IPS-18c (cell line): ENCODE measurements around the gene SMARCA2.
"Not testable (repeated sequence)": the region's sequence is repeated elsewhere in the genome, so short reads cannot be mapped to it uniquely, and the experiment has no call there.

Experiments
- H3K4me3 ChIP-seq: 2 replicates; pipeline ENCODE4 v1.7.0; 2013; ENCODE audit warnings: low read depth, mild to moderate bottlenecking, low read length, moderate library complexity; ENCODE audit not compliant: insufficient read depth
- H3K9me3 ChIP-seq: one replicate; pipeline ENCODE4 v1.6.1; 2013; ENCODE audit warnings: mild to moderate bottlenecking, low read length, moderate library complexity; ENCODE audit not compliant: control insufficient read depth, insufficient read depth

SMARCA2 gene

GRCh38 chr9:2145746-2146145 is 130.6 kb downstream of the SMARCA2 start:
- Histone ChIP-seq H3K9me3 (no peaks in the 10 kb centered on the region), H3K4me3 (no peak overlapping the region)

- not testable (repeated sequence) for H3K9me3 ChIP-seq, H3K4me3 ChIP-seq
These were observed 131.6 kb downstream of the SMARCA2 start for GRCh38 chr9:2146700-2147099.

GRCh38 chr9:2150338-2150737 is 135.2 kb downstream of the SMARCA2 start:
- H3K9me3 ChIP-seq = peaks cover 2% of the 10 kb centered on the region
- H3K4me3 ChIP-seq = no peak overlapping the region

- Histone ChIP-seq H3K9me3 (peaks cover 2% of the 10 kb centered on the region), H3K4me3 (no peak overlapping the region)
These were observed 136.0 kb downstream of the SMARCA2 start for GRCh38 chr9:2151171-2151570.

- H3K4me3 ChIP-seq = no peak overlapping the region
- H3K9me3 ChIP-seq = peaks cover 2% of the 10 kb centered on the region
These were observed 138.0 kb downstream of the SMARCA2 start for GRCh38 chr9:2152966-2153629.

- H3K9me3 ChIP-seq = peaks cover 2% of the 10 kb centered on the region
These were observed 138.6 kb downstream of the SMARCA2 start for GRCh38 chr9:2153630-2154217.

GRCh38 chr9:2154731-2155130 is 139.6 kb downstream of the SMARCA2 start:
- peaks cover 2% of the 10 kb centered on the region for H3K9me3 ChIP-seq
- no peak overlapping the region for H3K4me3 ChIP-seq

More at GRCh38 chr9:2153630-2154217, 138.6 kb downstream of the SMARCA2 start:
- H3K4me3 ChIP-seq = no peak overlapping the region

GRCh38 chr9:2155966-2156365 is 140.8 kb downstream of the SMARCA2 start:
- Histone ChIP-seq H3K4me3 (no peak overlapping the region), H3K9me3 (peaks cover 2% of the 10 kb centered on the region)

- H3K9me3 ChIP-seq = peaks cover 2% of the 10 kb centered on the region
- no peak overlapping the region for H3K4me3 ChIP-seq
These were observed 142.3 kb downstream of the SMARCA2 start for GRCh38 chr9:2157277-2158110.

- Histone ChIP-seq H3K4me3 (no peak overlapping the region), H3K9me3 (peaks cover 2% of the 10 kb centered on the region)
These were observed 143.0 kb downstream of the SMARCA2 start for GRCh38 chr9:2158111-2158610.

GRCh38 chr9:2158766-2159430 is 143.8 kb downstream of the SMARCA2 start:
- H3K4me3 ChIP-seq = no peak overlapping the region
- H3K9me3 ChIP-seq = peaks cover 2% of the 10 kb centered on the region

GRCh38 chr9:2159521-2160454 is 144.6 kb downstream of the SMARCA2 start:
- peaks cover 2% of the 10 kb centered on the region for H3K9me3 ChIP-seq
- no peak overlapping the region for H3K4me3 ChIP-seq

GRCh38 chr9:2161661-2162060 is 146.5 kb downstream of the SMARCA2 start:
- no peaks in the 10 kb centered on the region for H3K9me3 ChIP-seq

GRCh38 chr9:2163231-2163885 is 148.2 kb downstream of the SMARCA2 start:
- Histone ChIP-seq H3K4me3 (no peak overlapping the region), H3K9me3 (no peaks in the 10 kb centered on the region)

More at GRCh38 chr9:2161661-2162060, 146.5 kb downstream of the SMARCA2 start:
- H3K4me3 ChIP-seq = no peak overlapping the region

- Histone ChIP-seq H3K9me3 (no peaks in the 10 kb centered on the region), H3K4me3 (no peak overlapping the region)
These were observed 149.1 kb downstream of the SMARCA2 start for GRCh38 chr9:2164268-2164667.

GRCh38 chr9:2166203-2166602 is 151.1 kb downstream of the SMARCA2 start:
- no peak overlapping the region for H3K4me3 ChIP-seq
- no peaks in the 10 kb centered on the region for H3K9me3 ChIP-seq
